ENCODE data around the gene ADAMTSL5. TPM values are rescaled to one million over a fixed set of nuclear protein-coding genes. Genes with fewer than 3 reads are reported as not detected.

ADAMTSL5 gene
- total RNA-seq: 1 to 10 TPM; 4.1 to 4.8 TPM
- polyA plus RNA-seq (2013, experiment 1 of 2): 1.2 TPM
- 0.75 TPM for polyA plus RNA-seq (2013, experiment 2 of 2)
- long read RNA-seq, experiment 1: 0 reads
- long read RNA-seq, experiment 2, partial matches to known transcripts: 1 of 5 reads
- long read RNA-seq, experiment 2, other reads (novel, unspliced or antisense): 4 of 5 reads
- long read RNA-seq, experiment 3, partial matches to known transcripts: 0 of 8 reads
- long read RNA-seq, experiment 3, other reads (novel, unspliced or antisense): 8 of 8 reads
- long read RNA-seq, experiment 4: 0 reads

GRCh38 chr19:1512671-1513498, at the start of gene ADAMTSL5:
Gene ADAMTSL5 (minus strand): TSS chr19:1513019. CDS start chr19:1510943, 2,076 bp downstream.
- H3K4me3 Mint-ChIP-seq: peak within 1 kb of the TSS; percentile 47
- peak within 1 kb of the TSS; percentile 75 for H3K4me3 ChIP-seq (ENCODE audit: low read length)
- peaks cover 60% of the 10 kb centered on the region for H3K27me3 Mint-ChIP-seq (ENCODE audit: insufficient read depth)
- H3K36me3 Mint-ChIP-seq (ENCODE audit: low read depth): no peaks in the 10 kb centered on the region
- peak; percentile 46 for TF ChIP-seq CTCF (conservative IDR thresholded peaks at IDR 0.05)
- peaks cover 7% of the 10 kb centered on the region for H3K4me1 ChIP-seq (ENCODE audit: control insufficient read depth, insufficient read depth, low read length)
- no peak within 1 kb of the TSS for H3K27ac ChIP-seq (ENCODE audit: low read depth, low read length)
- peaks cover 3% of the 10 kb centered on the region for H3K9me3 Mint-ChIP-seq
- H3K36me3 ChIP-seq (ENCODE audit: control insufficient read depth, insufficient read depth, low read length): no peaks in the 10 kb centered on the region
- WGBS, 2 experiments (ENCODE audit: insufficient coverage in 1 of 2, insufficient read length in 1 of 2): 5 to 20% methylated on average over 1 to 77 of the region's 78 CpGs
- DNase-seq: peak; percentile 78
- no peak within 1 kb of the TSS for H3K27ac Mint-ChIP-seq
- H3K4me1 Mint-ChIP-seq: peaks cover 3% of the 10 kb centered on the region
- H3K27me3 ChIP-seq (ENCODE audit: control insufficient read depth, insufficient read depth, low read length, poor library complexity, severe bottlenecking): peaks cover 35% of the 10 kb centered on the region
- H3K9me3 ChIP-seq (ENCODE audit: control insufficient read depth, low read length): no peaks in the 10 kb centered on the region
- H3K9ac ChIP-seq (ENCODE audit: extremely low read depth, low read length, poor library complexity, severe bottlenecking): no peak within 1 kb of the TSS

- Histone ChIP-seq H3K4me3 (ENCODE audit: low read length) (no peak overlapping the region), H3K9ac (ENCODE audit: extremely low read depth, low read length, poor library complexity, severe bottlenecking) (no peak overlapping the region), H3K27me3 (ENCODE audit: control insufficient read depth, insufficient read depth, low read length, poor library complexity, severe bottlenecking) (no peaks in the 10 kb centered on the region), H3K9me3 (ENCODE audit: control insufficient read depth, low read length) (no peaks in the 10 kb centered on the region), H3K36me3 (ENCODE audit: control insufficient read depth, insufficient read depth, low read length) (peaks cover 64% of the 10 kb centered on the region), H3K27ac (ENCODE audit: low read depth, low read length) (no peak overlapping the region), H3K4me1 (ENCODE audit: control insufficient read depth, insufficient read depth, low read length) (no peaks in the 10 kb centered on the region)
- Mint-ChIP-seq H3K27ac (no peak overlapping the region), H3K36me3 (ENCODE audit: low read depth) (peaks cover 45% of the 10 kb centered on the region), H3K4me3 (no peak overlapping the region), H3K27me3 (ENCODE audit: insufficient read depth) (no peaks in the 10 kb centered on the region), H3K4me1 (no peaks in the 10 kb centered on the region), H3K9me3 (no peaks in the 10 kb centered on the region)
- TF ChIP-seq CTCF (conservative IDR thresholded peaks at IDR 0.05): no peak
- WGBS, 2 experiments (ENCODE audit: insufficient coverage in 1 of 2, insufficient read length in 1 of 2): 92 to 93% methylated on average over 16 to 17 of the region's 17 CpGs
- no peak for DNase-seq
Observed at GRCh38 chr19:1561236-1561842, 48.5 kb upstream of the ADAMTSL5 start.

- Mint-ChIP-seq H3K27ac (no peak overlapping the region), H3K4me1 (no peaks in the 10 kb centered on the region), H3K27me3 (ENCODE audit: insufficient read depth) (no peaks in the 10 kb centered on the region), H3K9me3 (no peaks in the 10 kb centered on the region), H3K36me3 (ENCODE audit: low read depth) (peaks cover 44% of the 10 kb centered on the region), H3K4me3 (no peak overlapping the region)
- H3K9ac ChIP-seq (ENCODE audit: extremely low read depth, low read length, poor library complexity, severe bottlenecking): no peak overlapping the region
- no peak overlapping the region for H3K27ac ChIP-seq (ENCODE audit: low read depth, low read length)
- no peaks in the 10 kb centered on the region for H3K4me1 ChIP-seq (ENCODE audit: control insufficient read depth, insufficient read depth, low read length)
- TF ChIP-seq CTCF (conservative IDR thresholded peaks at IDR 0.05): no peak
- no peaks in the 10 kb centered on the region for H3K27me3 ChIP-seq (ENCODE audit: control insufficient read depth, insufficient read depth, low read length, poor library complexity, severe bottlenecking)
- no peaks in the 10 kb centered on the region for H3K9me3 ChIP-seq (ENCODE audit: control insufficient read depth, low read length)
- no peak for DNase-seq
- WGBS, 2 experiments (ENCODE audit: insufficient coverage in 1 of 2, insufficient read length in 1 of 2): 95 to 96% methylated on average over 18 to 25 of the region's 25 CpGs
- no peak overlapping the region for H3K4me3 ChIP-seq (ENCODE audit: low read length)
- H3K36me3 ChIP-seq (ENCODE audit: control insufficient read depth, insufficient read depth, low read length): peaks cover 62% of the 10 kb centered on the region
Observed at GRCh38 chr19:1560286-1560882, 47.6 kb upstream of the ADAMTSL5 start.
